GM20000 (cell line): ENCODE measurements around the gene MICB.
A peak's percentile ranks its signal among the peaks of the same experiment; 100 is the strongest.
"Not testable (repeated sequence)": the region's sequence is repeated elsewhere in the genome, so short reads cannot be mapped to it uniquely, and the experiment has no call there.

Experiments
- DNase-seq: peaks from one replicate; pipeline ENCODE4 v3.0.0; 2012; ENCODE audit warnings: low spot score
- CTCF ChIP-seq: IDR thresholded peaks from 2 replicates; pipeline ENCODE4 v1.5.1; 2012; ENCODE audit warnings: mild to moderate bottlenecking, control low read depth; ENCODE audit errors: extremely low read depth, missing control alignments

Gene MICB

GRCh38 chr6:31489086-31489485 lies 8.9 kb upstream of the MICB start:
- DNase-seq, result no peak
- no peak for TF ChIP-seq CTCF

DNA sequence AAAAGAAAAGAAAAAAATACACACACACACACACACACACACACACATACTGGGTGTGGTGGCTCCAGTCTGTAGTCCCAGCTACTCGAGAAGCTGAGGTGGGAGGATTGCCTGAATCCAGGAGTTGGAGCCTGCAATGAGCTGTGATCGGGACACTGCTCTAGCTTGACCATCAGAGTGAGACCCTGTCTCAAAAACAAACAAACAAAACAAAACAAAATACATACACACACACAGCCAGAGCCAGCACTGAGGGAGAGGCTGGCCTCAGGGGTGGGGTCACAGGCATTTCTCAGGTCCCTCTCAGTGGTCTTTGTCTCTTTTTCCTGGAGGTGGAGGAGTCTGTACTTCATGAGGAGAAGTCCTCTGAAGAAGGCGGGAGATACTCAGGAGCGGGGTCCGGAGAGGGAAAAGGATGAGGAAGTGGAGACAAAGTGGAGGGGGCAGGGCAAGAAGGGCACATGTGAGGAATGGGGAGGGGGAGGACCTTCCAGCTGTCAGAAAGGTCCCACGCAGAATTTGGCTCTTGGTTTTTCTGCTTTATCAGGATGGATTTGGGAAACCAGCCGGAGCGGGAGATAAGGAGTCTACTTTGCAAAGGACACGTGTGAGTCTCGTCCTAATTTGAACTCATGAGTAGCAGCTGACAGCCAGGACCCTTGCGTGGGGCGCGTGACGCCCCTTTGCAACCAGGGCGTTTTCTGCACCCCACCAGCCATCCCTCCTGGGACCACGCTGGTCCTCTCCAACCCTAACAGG lies 7.7 kb upstream of the MICB start:
- no peak for DNase-seq
- no peak for TF ChIP-seq CTCF

DNA sequence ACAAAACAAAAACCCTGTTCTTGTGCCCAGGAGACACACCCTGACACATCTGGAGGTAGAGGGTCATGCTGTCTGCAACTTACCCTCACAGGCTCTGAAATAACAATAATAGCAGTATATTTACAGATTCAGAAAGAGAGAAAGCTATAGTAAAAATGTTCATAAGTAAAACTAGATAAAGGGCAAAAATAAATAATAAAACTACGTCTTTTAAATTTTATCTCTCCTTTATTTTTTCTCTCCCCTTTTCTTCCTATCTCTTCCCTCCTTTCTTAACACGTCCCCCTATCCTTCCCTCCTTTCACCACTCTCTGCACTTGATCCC lies 4.4 kb upstream of the MICB start:
- not testable (repeated sequence) for DNase-seq

GRCh38 chr6:31493875-31494694 lies 3.9 kb upstream of the MICB start:
- peak; percentile 57 for TF ChIP-seq CTCF
- peak; percentile 70 for DNase-seq

GRCh38 chr6:31495580-31495979 lies 2.4 kb upstream of the MICB start:
- TF ChIP-seq CTCF, result no peak
- no peak for DNase-seq

- not testable (repeated sequence) for DNase-seq
These were observed 1.1 kb upstream of the MICB start for GRCh38 chr6:31496826-31497225.

GRCh38 chr6:31498748-31499147 lies 803 bp downstream of the MICB start:
- no peak for TF ChIP-seq CTCF

GRCh38 chr6:31499648-31500047 lies 1.7 kb downstream of the MICB start:
- not testable (repeated sequence) for DNase-seq

More at GRCh38 chr6:31498748-31499147, 803 bp downstream of the MICB start:
- no peak for DNase-seq

GRCh38 chr6:31502586-31502985 lies 4.6 kb downstream of the MICB start:
- no peak for DNase-seq
- no peak for TF ChIP-seq CTCF

DNA sequence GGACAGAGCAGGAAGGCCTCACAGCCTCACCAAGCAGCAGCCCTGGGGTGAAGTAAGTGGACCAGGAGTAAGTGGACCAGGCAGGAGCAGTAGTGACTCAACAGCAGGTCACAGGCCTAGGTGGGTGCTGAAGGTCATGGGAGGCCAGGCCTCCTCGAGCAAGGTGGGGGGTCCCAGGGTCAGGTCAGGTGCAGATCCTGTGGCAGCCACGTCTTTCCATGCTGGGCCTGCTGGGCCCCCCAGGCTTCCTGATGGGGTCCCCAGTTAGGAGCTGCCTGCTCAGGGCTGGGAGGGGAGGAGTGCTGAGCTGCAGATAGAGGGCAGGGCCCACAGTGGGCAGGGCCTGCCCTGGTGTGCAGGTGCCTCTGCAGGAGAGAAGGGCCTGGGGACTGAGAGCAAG lies 11.1 kb downstream of the MICB start:
- DNase-seq, result not testable (repeated sequence)
